ENCODE measurements around the gene MTMR10. TPM values are rescaled to one million over a fixed set of nuclear protein-coding genes. Genes with fewer than 3 reads are reported as not detected.

MTMR10 gene
- total RNA-seq, 5 donors from 2014 or later (not counting 1 experiment from before 2014, with no cell fraction given): 29.2 to 40.7 (median 33.1) TPM

- H3K9me3 Mint-ChIP-seq: no peaks in the 10 kb centered on the region
- ChIA-PET POLR2A (no interaction called here), CTCF (no interaction called here)
- H3K36me3 Mint-ChIP-seq: no peaks in the 10 kb centered on the region
- Histone ChIP-seq H3K27me3 (replicated peaks in 1 of 2; ENCODE audit: control insufficient read depth in 2 of 2, extremely low read depth in 1 of 2, insufficient read depth in 2 of 2, low read length in 1 of 2) (peaks cover 0 to 18% of the 10 kb centered on the region in 2 experiments), H3K27ac (ENCODE audit: low read length) (no peak overlapping the region), H3K9me3 (no peaks in the 10 kb centered on the region), H3K4me1 (ENCODE audit: control insufficient read depth in 1 of 2, extremely low read depth in 1 of 2, insufficient read depth in 2 of 2, low read length in 2 of 2) (no peaks in the 10 kb centered on the region), H3K4me3 (ENCODE audit: control insufficient read depth in 1 of 2, extremely low read depth in 1 of 2, low read length in 1 of 2) (no peak overlapping the region), H3K36me3 (ENCODE audit: control insufficient read depth in 2 of 2, extremely low read depth in 1 of 2, insufficient read depth in 1 of 2, low read length in 1 of 2) (no peaks in the 10 kb centered on the region)
- peaks cover 0 to 6% (median 0%) of the 10 kb centered on the region in 3 donors for H3K4me1 Mint-ChIP-seq
- H3K4me3 Mint-ChIP-seq: no peak overlapping the region
- H3K27ac Mint-ChIP-seq: no peak overlapping the region
- no peak for DNase-seq
- no peak for ATAC-seq (replicated peaks in 1 of 4)
- 44% methylated on average over 3 of the region's 3 CpGs for WGBS (ENCODE audit: insufficient coverage)
- H3K27me3 Mint-ChIP-seq: peaks cover 14 to 18% of the 10 kb centered on the region in 2 donors
These were observed 33.6 kb upstream of the MTMR10 start for GRCh38 chr15:31024979-31025378.

DNA sequence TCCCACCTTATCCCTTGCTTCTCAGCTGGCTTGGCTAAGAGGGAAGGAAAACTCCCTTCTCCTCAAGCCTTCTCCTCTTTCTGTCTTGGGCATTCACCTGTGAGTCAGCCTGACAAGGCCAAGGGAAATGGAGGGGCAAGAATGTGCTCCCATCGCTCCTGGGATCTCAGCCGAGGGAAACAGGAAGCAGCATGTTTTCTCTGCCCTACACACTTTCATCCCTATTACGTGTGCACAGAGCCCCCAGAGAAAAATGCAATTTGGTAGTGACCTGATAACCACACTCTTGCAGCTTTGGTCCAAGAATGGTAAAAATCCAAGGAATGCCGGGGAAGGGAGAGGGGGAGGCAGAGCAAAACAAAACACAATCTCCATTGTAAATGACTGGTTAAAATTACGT lies 32.9 kb upstream of the MTMR10 start:
- no peak for DNase-seq
- Mint-ChIP-seq H3K4me3 (no peak overlapping the region), H3K4me1 (peaks cover 0 to 6% (median 0%) of the 10 kb centered on the region in 3 donors), H3K36me3 (no peaks in the 10 kb centered on the region), H3K27ac (no peak overlapping the region), H3K9me3 (no peaks in the 10 kb centered on the region), H3K27me3 (peaks cover 15 to 18% of the 10 kb centered on the region in 2 donors)
- H3K36me3 ChIP-seq (ENCODE audit: control insufficient read depth in 2 of 2, extremely low read depth in 1 of 2, insufficient read depth in 1 of 2, low read length in 1 of 2): no peaks in the 10 kb centered on the region
- H3K9me3 ChIP-seq: no peaks in the 10 kb centered on the region
- POLR2A ChIA-PET: no interaction called here
- no CpG with 5 or more reads among the region's 5 CpGs for WGBS (ENCODE audit: insufficient coverage)
- ATAC-seq (replicated peaks in 1 of 4): no peak
- H3K27ac ChIP-seq (ENCODE audit: low read length): no peak overlapping the region
- H3K4me1 ChIP-seq (ENCODE audit: control insufficient read depth in 1 of 2, extremely low read depth in 1 of 2, insufficient read depth in 2 of 2, low read length in 2 of 2): no peaks in the 10 kb centered on the region
- CTCF ChIA-PET: no interaction called here
- H3K4me3 ChIP-seq (ENCODE audit: control insufficient read depth in 1 of 2, extremely low read depth in 1 of 2, low read length in 1 of 2): no peak overlapping the region
- H3K27me3 ChIP-seq (replicated peaks in 1 of 2; ENCODE audit: control insufficient read depth in 2 of 2, extremely low read depth in 1 of 2, insufficient read depth in 2 of 2, low read length in 1 of 2): peaks cover 0 to 18% of the 10 kb centered on the region in 2 experiments

GRCh38 chr15:31023841-31024240 lies 32.4 kb upstream of the MTMR10 start:
- H3K27me3 ChIP-seq (replicated peaks in 1 of 2; ENCODE audit: control insufficient read depth in 2 of 2, extremely low read depth in 1 of 2, insufficient read depth in 2 of 2, low read length in 1 of 2): peaks cover 0 to 18% of the 10 kb centered on the region in 2 experiments
- ChIA-PET POLR2A (no interaction called here), CTCF (no interaction called here)
- H3K36me3 ChIP-seq (ENCODE audit: control insufficient read depth in 2 of 2, extremely low read depth in 1 of 2, insufficient read depth in 1 of 2, low read length in 1 of 2): no peaks in the 10 kb centered on the region
- Mint-ChIP-seq H3K36me3 (no peaks in the 10 kb centered on the region), H3K9me3 (no peaks in the 10 kb centered on the region), H3K4me3 (no peak overlapping the region), H3K27me3 (peaks cover 15% of the 10 kb centered on the region in 2 donors), H3K27ac (no peak overlapping the region), H3K4me1 (peaks cover 0 to 6% (median 0%) of the 10 kb centered on the region in 3 donors)
- no peaks in the 10 kb centered on the region for H3K4me1 ChIP-seq (ENCODE audit: control insufficient read depth in 1 of 2, extremely low read depth in 1 of 2, insufficient read depth in 2 of 2, low read length in 2 of 2)
- no peak overlapping the region for H3K4me3 ChIP-seq (ENCODE audit: control insufficient read depth in 1 of 2, extremely low read depth in 1 of 2, low read length in 1 of 2)
- DNase-seq: no peak
- no peaks in the 10 kb centered on the region for H3K9me3 ChIP-seq
- no peak for ATAC-seq (replicated peaks in 1 of 4)
- H3K27ac ChIP-seq (ENCODE audit: low read length): no peak overlapping the region
- 94% methylated on average over 2 of the region's 5 CpGs for WGBS (ENCODE audit: insufficient coverage)

GRCh38 chr15:31021067-31021665 lies 29.7 kb upstream of the MTMR10 start:
- H3K4me1 ChIP-seq (ENCODE audit: control insufficient read depth in 1 of 2, extremely low read depth in 1 of 2, insufficient read depth in 2 of 2, low read length in 2 of 2): no peaks in the 10 kb centered on the region
- ChIA-PET POLR2A (interaction anchor here in 1 of 2 donors (0.6 kb wide), 1 partner anchor 1153 kb away, joined by 9 read pairs; no protein-coding TSS in a partner anchor), CTCF (interaction anchor here in 1 of 2 donors (0.6 to 0.7 kb wide), 3 partner anchors 17 to 71 kb away, joined by 4 to 9 read pairs (median 7); no protein-coding TSS in a partner anchor)
- Mint-ChIP-seq H3K27ac (no peak overlapping the region), H3K4me1 (peaks cover 0 to 6% (median 0%) of the 10 kb centered on the region in 3 donors), H3K4me3 (no peak overlapping the region), H3K36me3 (no peaks in the 10 kb centered on the region), H3K27me3 (peaks cover 9 to 14% of the 10 kb centered on the region in 2 donors), H3K9me3 (no peaks in the 10 kb centered on the region)
- no peak overlapping the region for H3K27ac ChIP-seq (ENCODE audit: low read length)
- peaks cover 0 to 17% of the 10 kb centered on the region in 2 experiments for H3K27me3 ChIP-seq (replicated peaks in 1 of 2; ENCODE audit: control insufficient read depth in 2 of 2, extremely low read depth in 1 of 2, insufficient read depth in 2 of 2, low read length in 1 of 2)
- H3K9me3 ChIP-seq: no peaks in the 10 kb centered on the region
- WGBS (ENCODE audit: insufficient coverage): 95% methylated on average over 4 of the region's 5 CpGs
- no peak overlapping the region for H3K4me3 ChIP-seq (ENCODE audit: control insufficient read depth in 1 of 2, extremely low read depth in 1 of 2, low read length in 1 of 2)
- DNase-seq: no peak
- no peak for ATAC-seq (replicated peaks in 1 of 4)
- no peaks in the 10 kb centered on the region for H3K36me3 ChIP-seq (ENCODE audit: control insufficient read depth in 2 of 2, extremely low read depth in 1 of 2, insufficient read depth in 1 of 2, low read length in 1 of 2)

- no peaks in the 10 kb centered on the region for H3K9me3 Mint-ChIP-seq
- no peak overlapping the region for H3K27ac Mint-ChIP-seq
- WGBS (ENCODE audit: insufficient coverage): 95% methylated on average over 3 of the region's 5 CpGs
- H3K27me3 Mint-ChIP-seq: peaks cover 3 to 11% of the 10 kb centered on the region in 2 donors
- Histone ChIP-seq H3K4me1 (ENCODE audit: control insufficient read depth in 1 of 2, extremely low read depth in 1 of 2, insufficient read depth in 2 of 2, low read length in 2 of 2) (no peaks in the 10 kb centered on the region), H3K9me3 (no peaks in the 10 kb centered on the region), H3K4me3 (ENCODE audit: control insufficient read depth in 1 of 2, extremely low read depth in 1 of 2, low read length in 1 of 2) (no peak overlapping the region), H3K36me3 (ENCODE audit: control insufficient read depth in 2 of 2, extremely low read depth in 1 of 2, insufficient read depth in 1 of 2, low read length in 1 of 2) (no peaks in the 10 kb centered on the region), H3K27ac (ENCODE audit: low read length) (no peak overlapping the region), H3K27me3 (replicated peaks in 1 of 2; ENCODE audit: control insufficient read depth in 2 of 2, extremely low read depth in 1 of 2, insufficient read depth in 2 of 2, low read length in 1 of 2) (peaks cover 0 to 13% of the 10 kb centered on the region in 2 experiments)
- peaks cover 0 to 8% (median 0%) of the 10 kb centered on the region in 3 donors for H3K4me1 Mint-ChIP-seq
- CTCF ChIA-PET: no interaction called here
- ATAC-seq (replicated peaks in 1 of 4) (no peak), DNase-seq (no peak)
- POLR2A ChIA-PET: no interaction called here
- H3K4me3 Mint-ChIP-seq: no peak overlapping the region
- H3K36me3 Mint-ChIP-seq: no peaks in the 10 kb centered on the region
These were observed 29.1 kb upstream of the MTMR10 start for GRCh38 chr15:31020542-31020941.

DNA sequence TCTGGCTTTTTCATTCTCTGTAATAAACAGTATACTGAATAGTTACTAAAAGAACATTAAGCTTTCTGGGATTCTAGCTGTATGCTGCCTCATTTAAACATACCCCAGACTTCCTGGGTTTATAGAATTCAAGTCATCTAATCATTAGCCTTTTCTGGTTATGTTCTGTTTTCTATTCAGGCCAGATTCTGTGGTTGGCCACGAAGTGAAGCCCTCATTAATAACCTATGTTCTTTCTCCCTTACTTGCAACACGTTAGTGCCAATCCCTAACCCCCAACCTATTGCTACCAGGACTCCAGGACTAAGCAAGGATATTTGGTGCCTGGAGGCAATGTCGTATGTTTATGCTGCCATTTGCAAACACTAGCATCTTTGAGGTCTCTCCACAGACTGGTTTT lies 28.6 kb upstream of the MTMR10 start:
- ChIA-PET POLR2A (no interaction called here), CTCF (no interaction called here)
- WGBS (ENCODE audit: insufficient coverage): 80% methylated on average over 2 of the region's 3 CpGs
- DNase-seq (no peak), ATAC-seq (replicated peaks in 1 of 4) (no peak)
- no peaks in the 10 kb centered on the region for H3K9me3 Mint-ChIP-seq
- Histone ChIP-seq H3K4me3 (ENCODE audit: control insufficient read depth in 1 of 2, extremely low read depth in 1 of 2, low read length in 1 of 2) (no peak overlapping the region), H3K36me3 (ENCODE audit: control insufficient read depth in 2 of 2, extremely low read depth in 1 of 2, insufficient read depth in 1 of 2, low read length in 1 of 2) (no peaks in the 10 kb centered on the region), H3K4me1 (ENCODE audit: control insufficient read depth in 1 of 2, extremely low read depth in 1 of 2, insufficient read depth in 2 of 2, low read length in 2 of 2) (no peaks in the 10 kb centered on the region), H3K9me3 (no peaks in the 10 kb centered on the region), H3K27me3 (replicated peaks in 1 of 2; ENCODE audit: control insufficient read depth in 2 of 2, extremely low read depth in 1 of 2, insufficient read depth in 2 of 2, low read length in 1 of 2) (peaks cover 0 to 13% of the 10 kb centered on the region in 2 experiments), H3K27ac (ENCODE audit: low read length) (no peak overlapping the region)
- H3K27ac Mint-ChIP-seq: no peak overlapping the region
- peaks cover 1 to 8% of the 10 kb centered on the region in 2 donors for H3K27me3 Mint-ChIP-seq
- H3K4me3 Mint-ChIP-seq: no peak overlapping the region
- no peaks in the 10 kb centered on the region for H3K36me3 Mint-ChIP-seq
- peaks cover 0 to 10% (median 3%) of the 10 kb centered on the region in 3 donors for H3K4me1 Mint-ChIP-seq

All from T-cell (primary cell).